HepG2 (cell line): ENCODE measurements around the gene CDC42BPG. TPM values are rescaled to one million over a fixed set of nuclear protein-coding genes. Genes with fewer than 3 reads are reported as not detected.

Experiments
- FOSL2 ChIP-seq: sonication (generic); formaldehyde crosslinking; IDR thresholded peaks from 2 replicates; pipeline ENCODE4 v1.4.0; 2020; ENCODE audit warnings: missing genetic modification reagents
- RFX5 ChIP-seq: IDR thresholded peaks from 2 replicates; pipeline ENCODE4 v1.6.1; 2011; ENCODE audit warnings: low read depth, low read length, improper control_type of control experiment
- THAP11 ChIP-seq: IDR thresholded peaks from 2 replicates; pipeline ENCODE4 v1.6.1; 2016; ENCODE audit warnings: missing biosample characterization, missing genetic modification reagents
- ZMYM3 ChIP-seq: sonication (generic); formaldehyde crosslinking; IDR thresholded peaks from 2 replicates; pipeline ENCODE4 v1.5.1; 2020; ENCODE audit warnings: mild to moderate bottlenecking, missing genetic modification reagents
- ZNF282 ChIP-seq: fragments of 450-650 bp; IDR thresholded peaks from 2 replicates; pipeline ENCODE4 v1.6.1; 2018; ENCODE audit not compliant: partially characterized antibody
- ZNF569 ChIP-seq: sonication (generic); formaldehyde crosslinking; IDR thresholded peaks from 2 replicates; pipeline ENCODE4 v1.5.0; 2020; ENCODE audit warnings: mild to moderate bottlenecking, missing genetic modification reagents, moderate library complexity, borderline replicate concordance
- polyA plus RNA-seq, 8 experiments: library from polyadenylated mRNA; depleted of rRNA in 3 of 8; stranded (reverse) in 7 of 8; unstranded in 1 of 8; fragments of >200 nt; fragmentation: Illumina TruSeq in 4 of 8; extraction: Trizol in 4 of 8; gene quantifications; 2 replicates each; pipeline versions ENCODE4 v1.2.1 to v1.2.3, GENCODE V29; 2011 to 2016; ENCODE audit warnings: low read depth in 4 of 8, missing spikeins in 1 of 8, mixed read lengths in 1 of 8; ENCODE audit not compliant: insufficient read depth in 1 of 8
- total RNA-seq, 5 experiments: library from RNA; depleted of rRNA; stranded (reverse); fragments of >200 nt; fragmentation: Illumina TruSeq; extraction: Trizol; gene quantifications; 2 replicates each; pipeline ENCODE4 v1.2.3, GENCODE V29; 2016; ENCODE audit warnings: low read depth in 1 of 5
- TF ChIP-seq, protein P1 (sequence below): sonication (generic); IDR thresholded peaks from 2 replicates; pipeline ENCODE4 v1.6.1; 2016; ENCODE audit warnings: low read depth, borderline replicate concordance
- TF ChIP-seq, protein P2 (sequence below): sonication (generic); formaldehyde crosslinking; IDR thresholded peaks from 2 replicates; pipeline ENCODE4 v1.4.0; 2020; ENCODE audit warnings: missing genetic modification reagents, mild to moderate bottlenecking, borderline replicate concordance
- TF ChIP-seq, protein P3 (sequence below): sonication (generic); formaldehyde crosslinking; IDR thresholded peaks from 2 replicates; pipeline ENCODE4 v1.5.0; 2020; ENCODE audit warnings: missing genetic modification reagents, mild to moderate bottlenecking, borderline replicate concordance

The CDC42BPG gene
- total and polyA plus RNA-seq, 2 of the 13 experiments (the other 11 are each of a cell fraction or from before 2014, with no cell fraction given) = 0.55 to 1.4 TPM

DNA sequence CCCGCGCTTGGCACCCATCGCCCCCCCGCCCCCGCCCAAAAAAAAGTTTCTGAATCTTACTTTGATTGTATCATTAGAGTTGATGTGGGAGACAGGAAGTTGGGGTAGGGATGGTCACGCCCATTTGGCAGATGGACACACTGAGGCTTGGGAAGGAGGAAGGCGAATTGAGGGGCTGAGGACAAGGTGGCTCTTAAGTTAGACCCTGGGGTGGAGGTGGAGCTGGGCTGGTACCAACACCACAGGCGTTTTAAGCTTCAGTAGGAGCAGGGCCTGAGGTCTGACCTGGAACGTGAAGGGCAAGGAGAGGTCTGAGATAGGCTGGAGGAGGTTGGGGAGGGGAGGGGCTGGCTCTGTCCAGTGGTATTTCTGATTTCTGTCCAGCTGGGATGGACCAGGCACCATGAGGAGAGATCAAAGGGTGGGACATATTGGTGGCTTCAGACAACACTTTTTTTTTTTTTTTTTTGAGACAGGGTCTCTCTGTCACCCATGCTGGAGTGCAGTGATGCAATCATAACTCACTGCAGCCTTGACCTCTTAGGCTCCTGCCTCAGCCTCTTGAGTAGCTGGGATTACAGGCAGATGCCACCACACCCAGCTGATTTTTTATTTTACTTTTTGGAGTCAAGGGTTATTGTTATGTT lies 799 bp upstream of the CDC42BPG start (continued):
- TF ChIP-seq, protein P1, sequence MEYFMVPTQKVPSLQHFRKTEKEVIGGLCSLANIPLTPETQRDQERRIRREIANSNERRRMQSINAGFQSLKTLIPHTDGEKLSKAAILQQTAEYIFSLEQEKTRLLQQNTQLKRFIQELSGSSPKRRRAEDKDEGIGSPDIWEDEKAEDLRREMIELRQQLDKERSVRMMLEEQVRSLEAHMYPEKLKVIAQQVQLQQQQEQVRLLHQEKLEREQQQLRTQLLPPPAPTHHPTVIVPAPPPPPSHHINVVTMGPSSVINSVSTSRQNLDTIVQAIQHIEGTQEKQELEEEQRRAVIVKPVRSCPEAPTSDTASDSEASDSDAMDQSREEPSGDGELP = peak; percentile 20; the same call in 1 of the 2 replicates
- TF ChIP-seq RFX5 (no peak), ZMYM3 (CRISPR knock-in tag) (peak; percentile 97), THAP11 (CRISPR knock-in tag) (peak; percentile 7; the same call in 1 of the 2 replicates), ZNF282 (no peak), ZNF569 (no peak), FOSL2 (CRISPR knock-in tag) (peak; percentile 41; the same call in 1 of the 2 replicates)
- TF ChIP-seq, protein P2, sequence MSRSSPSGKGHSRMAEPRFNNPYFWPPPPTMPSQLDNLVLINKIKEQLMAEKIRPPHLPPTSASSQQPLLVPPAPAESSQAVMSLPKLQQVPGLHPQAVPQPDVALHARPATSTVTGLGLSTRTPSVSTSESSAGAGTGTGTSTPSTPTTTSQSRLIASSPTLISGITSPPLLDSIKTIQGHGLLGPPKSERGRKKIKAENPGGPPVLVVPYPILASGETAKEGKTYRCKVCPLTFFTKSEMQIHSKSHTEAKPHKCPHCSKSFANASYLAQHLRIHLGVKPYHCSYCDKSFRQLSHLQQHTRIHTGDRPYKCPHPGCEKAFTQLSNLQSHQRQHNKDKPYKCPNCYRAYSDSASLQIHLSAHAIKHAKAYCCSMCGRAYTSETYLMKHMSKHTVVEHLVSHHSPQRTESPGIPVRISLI (CRISPR knock-in tag) = peak; percentile 58; the same call in 1 of the 2 replicates
- TF ChIP-seq, protein P3, sequence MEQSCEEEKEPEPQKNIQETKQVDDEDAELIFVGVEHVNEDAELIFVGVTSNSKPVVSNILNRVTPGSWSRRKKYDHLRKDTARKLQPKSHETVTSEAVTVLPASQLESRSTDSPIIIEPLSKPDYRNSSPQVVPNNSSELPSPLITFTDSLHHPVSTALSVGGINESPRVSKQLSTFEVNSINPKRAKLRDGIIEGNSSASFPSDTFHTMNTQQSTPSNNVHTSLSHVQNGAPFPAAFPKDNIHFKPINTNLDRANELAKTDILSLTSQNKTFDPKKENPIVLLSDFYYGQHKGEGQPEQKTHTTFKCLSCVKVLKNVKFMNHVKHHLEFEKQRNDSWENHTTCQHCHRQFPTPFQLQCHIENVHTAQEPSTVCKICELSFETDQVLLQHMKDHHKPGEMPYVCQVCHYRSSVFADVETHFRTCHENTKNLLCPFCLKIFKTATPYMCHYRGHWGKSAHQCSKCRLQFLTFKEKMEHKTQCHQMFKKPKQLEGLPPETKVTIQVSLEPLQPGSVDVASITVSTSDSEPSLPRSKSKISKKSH (CRISPR knock-in tag) = no peak
